IMR-90 (cell line): ENCODE results near the gene LEF1. TPM values are rescaled to one million over a fixed set of nuclear protein-coding genes. Genes with fewer than 3 reads are reported as not detected.

ENCODE experiments used
- polyA plus RNA-seq, 3 experiments: library from polyadenylated mRNA; depleted of rRNA; stranded (reverse); fragments of >200 nt; gene quantifications; 2 replicates each; pipeline ENCODE4 v1.2.3, GENCODE V29; 2012; ENCODE audit warnings: low replicate concordance in 1 of 3
- total RNA-seq: library from RNA; depleted of rRNA; stranded (reverse); fragments of >200 nt; gene quantifications from 2 replicates; pipeline ENCODE4 v1.2.3, GENCODE V29; 2012; rRNA removed

Gene LEF1
- total and polyA plus RNA-seq, 2 of the 4 experiments (the other 2 are of a cell fraction) = 1.7 to 1.8 TPM

Other genes starting within 250 kb of the LEF1 start
- 11.1 and 13.6 TPM in 2 replicates for gene CYP2U1, start 237.4 kb downstream of the LEF1 start, total RNA-seq
- gene CYP2U1, start 237.4 kb downstream of the LEF1 start, polyA plus RNA-seq (2012; rRNA removed) = 5.5 and 6.1 TPM in 2 replicates
- 6.7 and 6.8 TPM in 2 replicates for gene HADH, start 179.0 kb downstream of the LEF1 start, total RNA-seq
- gene HADH, start 179.0 kb downstream of the LEF1 start, polyA plus RNA-seq (2012; rRNA removed) = 21.1 and 22.6 TPM in 2 replicates